Kidney epithelial cell (primary cell): Measurements from ENCODE around the gene C2orf42. TPM values are rescaled to one million over a fixed set of nuclear protein-coding genes. Genes with fewer than 3 reads are reported as not detected.

Experiments used
- DNase-seq: peaks from one replicate; pipeline ENCODE4 v3.0.0-alpha.2; 2010; ENCODE audit warnings: low read depth
- H3K27me3 ChIP-seq: 2 replicates; pipeline ENCODE4 v1.6.0; 2011; ENCODE audit warnings: low read length; ENCODE audit not compliant: control insufficient read depth, insufficient read depth
- H3K36me3 ChIP-seq: 2 replicates; pipeline ENCODE4 v1.5.1; 2011; ENCODE audit warnings: low read length; ENCODE audit not compliant: control insufficient read depth, insufficient read depth
- H3K4me3 ChIP-seq: 2 replicates; pipeline ENCODE4 v1.5.1; 2011; ENCODE audit warnings: low read depth, mild to moderate bottlenecking, control low read depth, low read length
- total RNA-seq: library from RNA; depleted of rRNA; stranded (reverse); fragments of >200 nt; gene quantifications from 2 replicates; pipeline ENCODE4 v1.2.3, GENCODE V29; 2015
- TF ChIP-seq, protein P1 (sequence below): IDR thresholded peaks from 2 replicates; pipeline ENCODE4 v1.5.1; 2011; ENCODE audit warnings: mild to moderate bottlenecking, moderate library complexity, low read length, control low read depth, inconsistent platforms; ENCODE audit not compliant: insufficient read depth, poor library complexity, severe bottlenecking

The C2orf42 gene
- total RNA-seq, 1 donor from 2014 or later = 9.1 TPM

DNA sequence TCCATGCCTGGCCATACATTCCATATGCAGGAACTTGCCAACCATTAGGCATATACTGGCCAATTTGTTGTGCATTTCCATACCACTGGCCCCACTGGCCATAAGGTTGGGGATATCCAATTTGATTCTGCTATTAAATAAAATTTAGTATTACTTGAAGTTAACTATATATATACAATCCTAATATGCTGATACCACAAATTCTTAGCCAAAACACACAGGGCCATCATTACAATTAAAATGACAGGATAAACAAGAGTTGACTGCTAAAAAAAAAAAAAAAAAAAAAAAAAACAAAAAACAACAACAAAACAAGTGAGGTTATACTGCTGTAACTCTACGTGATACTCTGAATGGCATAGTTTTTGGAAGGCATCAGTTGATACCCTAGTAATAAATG, 23.5 kb upstream of the C2orf42 start:
- DNase-seq = no peak
- no peaks in the 10 kb centered on the region for H3K27me3 ChIP-seq
- no peak overlapping the region for H3K4me3 ChIP-seq
- TF ChIP-seq, protein P1, sequence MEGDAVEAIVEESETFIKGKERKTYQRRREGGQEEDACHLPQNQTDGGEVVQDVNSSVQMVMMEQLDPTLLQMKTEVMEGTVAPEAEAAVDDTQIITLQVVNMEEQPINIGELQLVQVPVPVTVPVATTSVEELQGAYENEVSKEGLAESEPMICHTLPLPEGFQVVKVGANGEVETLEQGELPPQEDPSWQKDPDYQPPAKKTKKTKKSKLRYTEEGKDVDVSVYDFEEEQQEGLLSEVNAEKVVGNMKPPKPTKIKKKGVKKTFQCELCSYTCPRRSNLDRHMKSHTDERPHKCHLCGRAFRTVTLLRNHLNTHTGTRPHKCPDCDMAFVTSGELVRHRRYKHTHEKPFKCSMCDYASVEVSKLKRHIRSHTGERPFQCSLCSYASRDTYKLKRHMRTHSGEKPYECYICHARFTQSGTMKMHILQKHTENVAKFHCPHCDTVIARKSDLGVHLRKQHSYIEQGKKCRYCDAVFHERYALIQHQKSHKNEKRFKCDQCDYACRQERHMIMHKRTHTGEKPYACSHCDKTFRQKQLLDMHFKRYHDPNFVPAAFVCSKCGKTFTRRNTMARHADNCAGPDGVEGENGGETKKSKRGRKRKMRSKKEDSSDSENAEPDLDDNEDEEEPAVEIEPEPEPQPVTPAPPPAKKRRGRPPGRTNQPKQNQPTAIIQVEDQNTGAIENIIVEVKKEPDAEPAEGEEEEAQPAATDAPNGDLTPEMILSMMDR = no peak
- H3K36me3 ChIP-seq = peaks cover 1% of the 10 kb centered on the region

DNA sequence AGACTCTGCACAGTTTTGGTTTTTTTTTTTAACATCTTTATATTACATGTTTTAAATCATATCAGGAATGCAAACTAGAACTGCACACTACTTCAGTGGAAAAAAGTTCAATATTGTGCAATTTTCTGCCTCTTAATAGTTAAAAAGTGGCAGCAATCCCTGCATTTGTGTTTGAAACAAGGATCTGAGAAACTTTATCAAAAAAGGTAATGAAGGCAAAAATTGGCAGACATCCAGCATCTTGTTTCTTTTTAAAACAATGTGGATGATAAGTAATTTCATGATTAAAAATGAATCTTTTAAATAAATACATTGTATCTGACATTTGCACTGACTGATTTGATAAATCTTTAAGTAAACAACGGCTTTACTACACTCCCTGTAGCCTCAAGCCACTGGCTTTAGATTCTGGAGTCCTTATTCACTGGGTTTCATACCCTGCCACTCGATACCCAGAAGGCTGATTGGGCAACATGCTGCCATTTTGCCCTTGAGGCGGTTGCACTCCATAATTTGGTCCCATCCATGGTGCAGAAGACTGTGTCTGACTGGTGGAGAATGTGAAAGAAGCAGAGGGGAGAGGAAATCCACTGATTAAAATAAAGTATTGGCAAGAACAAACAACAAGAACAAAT, 21.6 kb upstream of the C2orf42 start:
- DNase-seq = no peak
- no peak overlapping the region for H3K4me3 ChIP-seq
- no peaks in the 10 kb centered on the region for H3K27me3 ChIP-seq
- TF ChIP-seq, protein P1 = no peak
- H3K36me3 ChIP-seq = no peaks in the 10 kb centered on the region

DNA sequence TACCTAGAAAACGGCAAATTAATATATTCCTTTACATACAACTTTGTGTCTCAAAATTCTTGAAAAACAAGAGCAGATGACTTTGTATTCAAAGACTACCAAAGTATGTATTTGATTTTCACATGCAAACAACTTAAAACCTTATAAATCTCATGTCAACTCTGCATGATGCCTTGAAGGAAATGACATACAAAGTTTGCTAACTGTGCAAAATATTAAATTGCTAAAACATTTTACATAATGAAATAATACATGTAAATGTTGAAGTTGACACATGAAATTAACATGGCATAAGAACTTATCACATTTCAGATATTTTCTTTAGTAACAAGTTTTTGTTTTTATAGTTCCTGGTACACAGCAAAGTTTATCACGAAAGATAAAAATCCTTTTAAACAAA, 20.8 kb upstream of the C2orf42 start:
- TF ChIP-seq, protein P1 = no peak
- H3K36me3 ChIP-seq = no peaks in the 10 kb centered on the region
- DNase-seq = no peak
- no peaks in the 10 kb centered on the region for H3K27me3 ChIP-seq
- no peak overlapping the region for H3K4me3 ChIP-seq

DNA sequence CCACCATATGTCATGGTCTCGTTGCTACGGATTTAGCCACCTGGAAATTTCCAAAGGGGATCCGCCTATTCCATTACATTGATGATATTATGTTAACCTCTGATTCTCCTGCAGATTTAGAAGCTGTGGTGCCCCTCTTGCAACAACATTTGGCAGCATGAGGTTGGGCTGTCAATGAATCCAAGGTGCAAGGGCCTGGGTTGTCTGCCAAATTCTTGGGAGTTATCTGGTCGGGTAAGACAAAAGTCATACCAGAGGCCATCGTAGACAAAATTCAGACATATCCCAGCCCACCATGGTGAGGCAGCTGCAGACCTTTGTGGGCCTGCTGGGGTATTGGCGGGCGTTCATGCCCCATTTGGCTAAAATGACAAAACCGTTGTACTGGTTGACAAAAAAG, 13.6 kb upstream of the C2orf42 start:
- H3K36me3 ChIP-seq = no peaks in the 10 kb centered on the region
- no peak for DNase-seq
- TF ChIP-seq, protein P1 = no peak
- H3K4me3 ChIP-seq = no peak overlapping the region
- no peaks in the 10 kb centered on the region for H3K27me3 ChIP-seq

DNA sequence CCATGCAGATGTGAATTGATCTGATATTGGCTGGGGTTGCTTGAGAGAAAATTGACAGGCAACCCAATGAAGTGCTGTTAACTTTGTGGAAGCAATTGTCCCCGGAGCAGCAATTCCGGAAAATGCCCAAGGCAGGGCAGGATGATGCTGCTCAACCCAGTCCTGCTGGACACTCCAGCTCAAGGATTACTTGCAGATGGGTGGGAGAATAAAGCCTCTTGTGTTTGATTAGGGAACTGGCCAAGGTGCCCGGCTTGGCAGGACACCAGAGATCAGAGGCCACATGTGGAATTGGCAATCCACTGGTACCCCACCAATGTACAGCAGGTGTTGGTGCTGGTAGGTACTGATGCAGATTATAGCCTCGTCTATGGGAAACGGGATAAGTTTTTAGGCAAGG, 12.3 kb upstream of the C2orf42 start:
- no peak overlapping the region for H3K4me3 ChIP-seq
- TF ChIP-seq, protein P1 = no peak
- H3K27me3 ChIP-seq = no peaks in the 10 kb centered on the region
- DNase-seq = no peak
- H3K36me3 ChIP-seq = no peaks in the 10 kb centered on the region

DNA sequence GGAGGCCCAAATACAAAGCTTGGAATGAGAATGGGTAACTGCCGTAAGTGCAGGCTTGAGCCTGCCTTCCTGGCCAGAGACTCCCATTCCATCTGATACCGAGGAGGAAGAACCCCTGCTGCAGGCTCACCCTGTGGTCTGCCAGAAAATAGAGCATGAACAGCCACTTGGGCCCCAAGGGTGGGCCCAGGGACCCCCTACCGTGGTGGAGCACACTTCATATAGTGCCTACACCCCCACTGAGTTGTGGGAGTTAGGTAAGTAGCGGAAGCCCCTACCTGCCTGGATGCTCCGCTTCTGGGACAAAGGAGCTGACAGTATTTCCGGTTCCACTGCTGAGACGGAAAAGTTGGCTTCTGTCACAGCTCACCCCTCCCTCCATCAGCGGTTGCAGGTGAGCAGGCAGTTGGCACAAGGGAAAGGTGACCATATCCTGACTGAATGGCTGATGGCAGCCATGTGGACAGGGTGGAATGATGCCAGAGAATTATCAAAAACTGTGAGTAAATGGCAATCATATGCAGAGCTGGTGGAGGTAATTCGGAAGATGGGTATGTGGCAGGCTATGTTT, 11.5 kb upstream of the C2orf42 start:
- no peaks in the 10 kb centered on the region for H3K36me3 ChIP-seq
- H3K27me3 ChIP-seq = no peaks in the 10 kb centered on the region
- TF ChIP-seq, protein P1 = no peak
- DNase-seq = no peak
- H3K4me3 ChIP-seq = no peak overlapping the region
